Neuronal stem cell (in vitro differentiated cells): ENCODE results near the gene PLGRKT. TPM values are rescaled to one million over a fixed set of nuclear protein-coding genes. Genes with fewer than 3 reads are reported as not detected.

Source experiments
- DNase-seq: peaks from one replicate; pipeline ENCODE4 v3.0.0-alpha.2; 2013; ENCODE audit warnings: low spot score
- H2AFZ ChIP-seq: one replicate; pipeline ENCODE4 v1.6.1; 2013; ENCODE audit warnings: mild to moderate bottlenecking, low read length, inconsistent platforms
- H2AK5ac ChIP-seq: 2 replicates; pipeline ENCODE4 v1.6.1; 2013; ENCODE audit warnings: low read depth, mild to moderate bottlenecking, inconsistent platforms, low read length, moderate library complexity, mixed read lengths
- H2BK120ac ChIP-seq: 2 replicates; pipeline ENCODE4 v1.6.1; 2013; ENCODE audit warnings: low read depth, mild to moderate bottlenecking, inconsistent platforms, low read length, moderate library complexity, mixed read lengths
- H2BK12ac ChIP-seq: one replicate; pipeline ENCODE4 v1.6.1; 2013; ENCODE audit warnings: low read length, inconsistent platforms
- H2BK15ac ChIP-seq: 2 replicates; pipeline ENCODE4 v1.6.1; 2013; ENCODE audit warnings: mild to moderate bottlenecking, low read length, inconsistent platforms, mixed read lengths
- H2BK5ac ChIP-seq: one replicate; pipeline ENCODE4 v1.6.1; 2013; ENCODE audit warnings: inconsistent platforms, mild to moderate bottlenecking, low read length, moderate library complexity
- H3K14ac ChIP-seq: one replicate; pipeline ENCODE4 v1.6.1; 2013; ENCODE audit warnings: low read length, inconsistent platforms
- H3K18ac ChIP-seq: 2 replicates; pipeline ENCODE4 v1.6.1; 2013; ENCODE audit warnings: low read length, inconsistent platforms
- H3K23ac ChIP-seq: 2 replicates; pipeline ENCODE4 v1.6.1; 2013; ENCODE audit warnings: low read depth, mild to moderate bottlenecking, mixed read lengths, low read length, inconsistent platforms; ENCODE audit not compliant: poor library complexity
- H3K27ac ChIP-seq: replicated peaks from 3 replicates; pipeline ENCODE4 v1.5.1; 2013; ENCODE audit warnings: low read length, inconsistent platforms
- H3K27me3 ChIP-seq, 3 experiments: 2 replicates each; pipeline ENCODE4 v1.6.1; 2013; ENCODE audit warnings: low read length in 3 of 3, mild to moderate bottlenecking in 2 of 3, inconsistent platforms in 1 of 3, low read depth in 1 of 3, mixed read lengths in 1 of 3, moderate library complexity in 1 of 3; ENCODE audit not compliant: control insufficient read depth in 3 of 3, insufficient read depth in 3 of 3
- H3K36me3 ChIP-seq, 2 donors: replicated peaks in 1 of 2; 2 replicates each; pipeline ENCODE4 v1.6.1; 2013; ENCODE audit warnings: low read length in 2 of 2; ENCODE audit not compliant: control insufficient read depth in 2 of 2, insufficient read depth in 2 of 2
- H3K4ac ChIP-seq: 2 replicates; pipeline ENCODE4 v1.6.1; 2013; ENCODE audit warnings: inconsistent platforms, mild to moderate bottlenecking, low read length, moderate library complexity
- H3K4me1 ChIP-seq, 2 donors: 1 replicate in 1 of 2; 2 replicates in 1 of 2; pipeline ENCODE4 v1.6.1; 2013; ENCODE audit warnings: low read length in 2 of 2, low read depth in 1 of 2; ENCODE audit not compliant: control insufficient read depth in 2 of 2, insufficient read depth in 1 of 2
- H3K4me2 ChIP-seq: one replicate; pipeline ENCODE4 v1.6.1; 2013; ENCODE audit warnings: mild to moderate bottlenecking, low read length, inconsistent platforms; ENCODE audit not compliant: insufficient read depth, poor library complexity, severe bottlenecking
- H3K4me3 ChIP-seq, 2 donors: 2 replicates each; pipeline ENCODE4 v1.5.1; 2013; ENCODE audit warnings: low read length in 2 of 2, mild to moderate bottlenecking in 2 of 2, inconsistent platforms in 1 of 2, moderate library complexity in 1 of 2
- H3K79me1 ChIP-seq: one replicate; pipeline ENCODE4 v1.6.1; 2013; ENCODE audit warnings: low read depth, mild to moderate bottlenecking, inconsistent platforms, low read length, moderate library complexity
- H3K9ac ChIP-seq: one replicate; pipeline ENCODE4 v1.6.1; 2013; ENCODE audit warnings: mild to moderate bottlenecking, low read depth, low read length, inconsistent platforms; ENCODE audit not compliant: poor library complexity
- H3K9me3 ChIP-seq, 2 donors: replicated peaks in 1 of 2; 2 replicates each; pipeline versions ENCODE3 to v1.6.1; 2013; ENCODE audit warnings: low read length in 2 of 2, mild to moderate bottlenecking in 2 of 2, inconsistent platforms in 1 of 2, low read depth in 1 of 2, mixed read lengths in 1 of 2, moderate library complexity in 1 of 2; ENCODE audit not compliant: control insufficient read depth in 2 of 2, insufficient read depth in 1 of 2
- H4K8ac ChIP-seq: one replicate; pipeline ENCODE4 v1.6.1; 2013; ENCODE audit warnings: low read depth, mild to moderate bottlenecking, inconsistent platforms, low read length, moderate library complexity
- H4K91ac ChIP-seq: one replicate; pipeline ENCODE4 v1.6.1; 2013; ENCODE audit warnings: low read length, low read depth, mild to moderate bottlenecking, inconsistent platforms; ENCODE audit not compliant: poor library complexity
- WGBS, 2 donors: extraction: QIAGEN DNeasy Blood & Tissue Kit; methylation state at CpG; one replicate each; pipeline ENCODE4 v1.1.7; 2013; ENCODE audit warnings: missing lambda C conversion rate in 2 of 2, mixed read lengths in 1 of 2; ENCODE audit not compliant: insufficient read length in 2 of 2, insufficient replicate concordance in 1 of 2; ENCODE audit errors: extremely low coverage in 2 of 2; 5-methylcytosine and 5-hydroxymethylcytosine counted together
- small RNA-seq: library from polyadenylated mRNA; stranded (forward); fragments of <200 nt; extraction: miRNeasy Mini kit (QIAGEN cat#:217004); gene quantifications from one replicate; pipeline ENCODE3, GENCODE V24; 2013; ENCODE audit not compliant: insufficient read depth

PLGRKT gene

DNA sequence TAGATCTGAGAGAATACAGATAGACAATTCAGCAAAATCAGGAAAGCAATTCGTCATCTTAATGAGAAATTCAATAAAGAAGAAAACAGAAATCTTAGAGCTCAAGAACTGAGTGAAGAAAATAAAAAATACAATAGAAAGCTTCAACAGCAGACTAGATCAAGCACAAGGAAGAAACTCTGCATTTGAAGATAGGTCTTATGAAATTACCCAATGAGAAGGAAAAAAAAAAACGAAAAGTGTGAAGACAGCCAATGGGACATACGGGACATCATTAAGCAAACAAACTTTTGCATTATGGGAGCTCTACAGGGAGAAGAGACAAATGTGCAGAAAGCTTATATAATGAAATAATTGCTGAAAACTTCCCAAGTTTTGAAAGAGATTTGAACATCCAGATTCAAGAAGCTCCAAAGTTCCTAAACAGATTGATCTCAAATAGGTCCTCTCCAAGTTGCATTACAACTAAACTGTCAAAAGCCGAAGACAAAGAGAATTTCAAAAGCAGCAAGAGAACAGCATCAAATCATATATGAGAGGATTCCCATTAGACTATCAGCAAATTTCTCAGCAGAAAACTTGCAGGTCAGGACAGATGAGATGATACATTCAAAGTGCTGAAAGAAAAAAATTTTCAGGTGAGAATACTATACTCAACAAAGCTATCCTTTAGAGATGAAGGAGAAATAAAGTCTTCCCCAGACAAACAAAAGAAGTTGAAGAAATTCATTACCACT lies 122.4 kb downstream of the PLGRKT start:
- H3K9ac ChIP-seq, result no peak overlapping the region
- no peak overlapping the region for H3K18ac ChIP-seq
- H3K23ac ChIP-seq, result no peak overlapping the region
- H3K36me3 ChIP-seq, result no peaks in the 10 kb centered on the region
- WGBS, 2 donors, result no CpG with 5 or more reads among the region's 4 CpGs
- no peak overlapping the region for H3K27ac ChIP-seq
- no peak overlapping the region for H4K91ac ChIP-seq
- no peak overlapping the region for H2BK12ac ChIP-seq
- no peak overlapping the region for H2AK5ac ChIP-seq
- H2BK15ac ChIP-seq, result no peak overlapping the region
- H3K4ac ChIP-seq, result no peak overlapping the region
- H3K9me3 ChIP-seq, result peaks cover 4 to 7% of the 10 kb centered on the region in 2 donors
- no peak for DNase-seq
- H2BK120ac ChIP-seq, result no peak overlapping the region
- no peak overlapping the region for H3K14ac ChIP-seq
- no peaks in the 10 kb centered on the region for H3K79me1 ChIP-seq
- H2AFZ ChIP-seq, result no peak overlapping the region
- H4K8ac ChIP-seq, result no peak overlapping the region
- no peak overlapping the region for H2BK5ac ChIP-seq
- no peaks in the 10 kb centered on the region for H3K4me1 ChIP-seq
- no peaks in the 10 kb centered on the region for H3K27me3 ChIP-seq
- H3K4me3 ChIP-seq, result no peak overlapping the region
- H3K4me2 ChIP-seq, result no peak overlapping the region

DNA sequence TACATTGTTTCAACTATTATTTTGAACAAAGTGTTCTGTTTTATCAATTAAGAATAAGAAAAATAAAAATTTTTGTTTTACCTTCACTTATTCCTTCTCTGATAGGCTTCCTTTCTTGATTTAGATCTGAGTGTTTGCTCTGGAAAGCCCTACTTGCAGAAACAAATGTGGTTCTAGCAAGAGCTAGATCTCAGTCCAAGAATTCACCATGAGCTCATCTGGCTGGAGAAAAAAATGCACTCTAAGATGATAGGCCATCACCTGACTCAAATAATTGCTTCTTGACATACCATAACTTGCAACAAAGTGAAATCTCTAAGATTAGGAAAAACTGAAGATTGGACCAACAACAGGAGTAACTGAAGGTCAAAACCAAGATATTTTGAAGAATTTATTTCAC lies 126.9 kb downstream of the PLGRKT start:
- Histone ChIP-seq H3K27me3 (no peaks in the 10 kb centered on the region), H3K4me1 (no peaks in the 10 kb centered on the region), H3K9ac (no peak overlapping the region), H2BK120ac (no peak overlapping the region), H2BK15ac (no peak overlapping the region), H2AFZ (no peak overlapping the region), H3K79me1 (no peaks in the 10 kb centered on the region), H3K36me3 (no peaks in the 10 kb centered on the region), H3K4ac (no peak overlapping the region), H3K14ac (no peak overlapping the region), H2AK5ac (no peak overlapping the region), H3K18ac (no peak overlapping the region), H3K27ac (no peak overlapping the region), H3K23ac (no peak overlapping the region), H4K91ac (no peak overlapping the region), H2BK5ac (no peak overlapping the region), H3K4me2 (no peak overlapping the region), H3K4me3 (no peak overlapping the region), H4K8ac (no peak overlapping the region), H3K9me3 (peaks cover 4 to 6% of the 10 kb centered on the region in 2 donors), H2BK12ac (no peak overlapping the region)
- no peak for DNase-seq

Small RNA genes within 50 kb of the gene (small RNA-seq; reads per million reads assigned to genes)
- gene AL135786.1 (not detected), gene HMGN2P31 (not detected)
